K562 (cell line): ENCODE results near the gene MMP7. TPM values are rescaled to one million over a fixed set of nuclear protein-coding genes. Genes with fewer than 3 reads are reported as not detected.

ENCODE experiments used
- ATAC-seq: fragments of 200-7000 bp; cut with Tn5 transposase; 3 replicates; pipeline ENCODE4 v1.9.1; 2020; ENCODE audit warnings: moderate library complexity
- BruUV-seq: library from RNA; stranded (reverse); fragments of 400-500 nt; replicated peaks from 2 replicates; lab custom pipeline; 2021; lab: Mats Ljungman, UMichigan
- CTCF ChIA-PET: fragments of 300-600 bp; formaldehyde crosslinking; extraction: SDS; loops from one replicate; lab custom pipeline; 2021; ENCODE audit warnings: low intra/inter-chr PET ratio; lab: Yijun Ruan, JAX
- POLR2A ChIA-PET: fragments of 300-600, 350-650 bp; sonication (Branson Sonifier 250); formaldehyde crosslinking; extraction: SDS; loops from one replicate; lab custom pipeline; 2021; ENCODE audit warnings: antibody characterized with exemption, inconsistent platforms; lab: Yijun Ruan, JAX
- DNase-seq, 4 experiments: peaks; one replicate each; pipeline versions ENCODE4 v3.0.0 to v3.0.0-alpha.2; 2011 to 2018; ENCODE audit warnings: low spot score in 3 of 4, mixed read lengths in 3 of 4; ENCODE audit errors: extremely low read depth in 1 of 4
- FAIRE-seq: peaks from 2 replicates; lab custom pipeline; 2011; peaks lifted over from hg19 to GRCh38; lab: Jason Lieb, UNC
- H2AFZ ChIP-seq: 2 replicates; pipeline ENCODE4 v1.6.0; 2011; ENCODE audit warnings: low read depth, low read length, control low read depth, inconsistent platforms
- H3K27ac ChIP-seq: fragments of 200-600 bp; 3 replicates; pipeline ENCODE4 v1.8.0; 2011; ENCODE audit warnings: low read depth, mild to moderate bottlenecking, control low read depth, inconsistent platforms, low read length, moderate library complexity, mixed read lengths; ENCODE audit errors: extremely low read depth
- H3K27me3 ChIP-seq, 2 experiments: fragments of 300-600 bp in 1 of 2; 2 replicates in 1 of 2; 3 replicates in 1 of 2; pipeline versions ENCODE4 v1.6.0 to v1.8.0; 2011; ENCODE audit warnings: inconsistent platforms in 2 of 2, low read length in 2 of 2, mild to moderate bottlenecking in 1 of 2, mixed read lengths in 1 of 2, moderate library complexity in 1 of 2; ENCODE audit not compliant: control insufficient read depth in 2 of 2, insufficient read depth in 2 of 2
- H3K36me3 ChIP-seq: fragments of 300-600 bp; 3 replicates; pipeline ENCODE4 v1.8.0; 2011; ENCODE audit warnings: mild to moderate bottlenecking, low read length, inconsistent platforms; ENCODE audit not compliant: control insufficient read depth, insufficient read depth
- H3K4me1 ChIP-seq, 2 experiments: fragments of 200-600 bp in 1 of 2; replicated peaks in 1 of 2; 2 replicates in 1 of 2; 3 replicates in 1 of 2; pipeline versions ENCODE4 v1.5.1 to v1.8.0; 2011; ENCODE audit warnings: inconsistent platforms in 2 of 2, low read length in 2 of 2, mild to moderate bottlenecking in 1 of 2, mixed read lengths in 1 of 2, moderate library complexity in 1 of 2; ENCODE audit not compliant: control insufficient read depth in 2 of 2, insufficient read depth in 2 of 2
- H3K4me2 ChIP-seq: 2 replicates; pipeline ENCODE4 v1.6.1; 2011; ENCODE audit warnings: low read length, control low read depth, inconsistent platforms, mixed read lengths; ENCODE audit not compliant: insufficient read depth
- H3K4me3 ChIP-seq: fragments of 200-600 bp; sonication (generic), shearing (Covaris generic); 2 replicates; pipeline ENCODE4 v1.5.1; 2016; ENCODE audit warnings: control low read depth, inconsistent platforms
- H3K79me2 ChIP-seq: fragments of 200-600 bp; 3 replicates; pipeline ENCODE4 v1.8.0; 2011; ENCODE audit warnings: low read length, inconsistent platforms; ENCODE audit not compliant: control insufficient read depth, insufficient read depth
- H3K9ac ChIP-seq, 2 experiments: 2 replicates each; pipeline versions ENCODE4 v1.6.0 to v1.6.1; 2011; ENCODE audit warnings: low read depth in 2 of 2, low read length in 2 of 2, control low read depth in 1 of 2, inconsistent platforms in 1 of 2, mild to moderate bottlenecking in 1 of 2, mixed read lengths in 1 of 2; ENCODE audit not compliant: insufficient read depth in 1 of 2
- H3K9me1 ChIP-seq: one replicate; pipeline ENCODE4 v1.6.0; 2011; ENCODE audit warnings: inconsistent platforms, mild to moderate bottlenecking, low read length, moderate library complexity; ENCODE audit not compliant: control insufficient read depth, insufficient read depth
- H3K9me3 ChIP-seq: replicated peaks from 2 replicates; pipeline ENCODE4 v1.5.1; 2011; ENCODE audit warnings: low read depth, low read length, inconsistent platforms; ENCODE audit not compliant: control insufficient read depth, insufficient read depth
- H4K20me1 ChIP-seq: replicated peaks from 2 replicates; pipeline ENCODE4 v1.6.1; 2011; ENCODE audit warnings: low read length, inconsistent platforms, mixed read lengths; ENCODE audit not compliant: control insufficient read depth, insufficient read depth
- ETV6 ChIP-seq, 3 experiments: fragments of 150-350 bp in 1 of 3; sonication (generic) in 1 of 3; formaldehyde crosslinking in 1 of 3; IDR thresholded peaks; 2 replicates each; pipeline versions ENCODE4 v1.6.1 to v1.8.0; 2014 to 2022; ENCODE audit warnings: borderline replicate concordance in 2 of 3, low read depth in 2 of 3, antibody characterized with exemption in 1 of 3, low read length in 1 of 3, mild to moderate bottlenecking in 1 of 3, missing genetic modification reagents in 1 of 3
- FOS ChIP-seq: IDR thresholded peaks from 3 replicates; pipeline ENCODE4 v1.6.1; 2011; ENCODE audit not compliant: insufficient read length; ENCODE audit errors: extremely low read depth
- GTF2F1 ChIP-seq: IDR thresholded peaks from 2 replicates; pipeline ENCODE4 v1.6.1; 2011; ENCODE audit warnings: low read depth, low read length, improper control_type of control experiment
- HEY1 ChIP-seq: fragments of 250-450 bp; sonication (Bioruptor Pico); IDR thresholded peaks from 2 replicates; pipeline ENCODE4 v1.5.0; 2020; ENCODE audit warnings: mild to moderate bottlenecking, moderate library complexity, borderline replicate concordance
- ILK ChIP-seq: fragments of 450-650 bp; IDR thresholded peaks from 2 replicates; pipeline ENCODE4 v1.6.1; 2016; ENCODE audit warnings: missing genetic modification characterization, low read depth, mild to moderate bottlenecking, missing compliant biosample characterization, moderate library complexity, borderline replicate concordance
- MYNN ChIP-seq, 2 experiments: sonication (generic); formaldehyde crosslinking in 1 of 2; IDR thresholded peaks; 2 replicates each; pipeline versions ENCODE4 v1.5.0 to v1.6.1; 2016 to 2020; ENCODE audit warnings: antibody characterized with exemption in 1 of 2, missing genetic modification reagents in 1 of 2
- POLR2B ChIP-seq: fragments of 450-650 bp; IDR thresholded peaks from 2 replicates; pipeline ENCODE4 v1.6.1; 2018; ENCODE audit warnings: low read depth; ENCODE audit not compliant: partially characterized antibody
- RB1 ChIP-seq: fragments of 450-650 bp; IDR thresholded peaks from 2 replicates; pipeline ENCODE4 v1.6.1; 2017; ENCODE audit warnings: low read depth, mild to moderate bottlenecking
- SRSF3 ChIP-seq: fragments of 200-400 bp; formaldehyde crosslinking; IDR thresholded peaks from 2 replicates; pipeline ENCODE4 v1.6.1; 2016; ENCODE audit warnings: mild to moderate bottlenecking, low read length, moderate library complexity; ENCODE audit not compliant: insufficient read depth
- THRB ChIP-seq: fragments of 450-650 bp; formaldehyde crosslinking; conservative IDR thresholded peaks from 2 replicates; pipeline ENCODE4 v1.4.0; 2022; ENCODE audit warnings: mild to moderate bottlenecking, missing genetic modification characterization
- ZNF431 ChIP-seq: sonication (generic); formaldehyde crosslinking; IDR thresholded peaks from 2 replicates; pipeline ENCODE4 v1.8.0; 2022; ENCODE audit warnings: mild to moderate bottlenecking, missing genetic modification reagents
- ZNF766 ChIP-seq: fragments of 200-800 bp; sonication (Bioruptor generic); conservative IDR thresholded peaks from 2 replicates; pipeline ENCODE4 v1.6.1; 2016; ENCODE audit warnings: missing genetic modification characterization, missing compliant biosample characterization
- WGBS: fragments of 100-300 bp; shearing (Covaris generic); methylation state at CpG from one replicate; pipeline ENCODE4 v1.1.6; 2016; ENCODE audit warnings: low coverage, mixed read lengths; ENCODE audit not compliant: insufficient coverage; ENCODE audit errors: missing lambda C conversion rate; 5-methylcytosine and 5-hydroxymethylcytosine counted together
- in situ Hi-C: fragments of 300-500 bp; cut with MboI; formaldehyde crosslinking; loops from 4 replicates; pipeline ENCODE4 v1.15.0; 2018; ENCODE audit warnings: inconsistent platforms, mixed read lengths
- intact Hi-C: fragments of 100-400 bp; cut with micrococcal nuclease; formaldehyde crosslinking; loops from 2 replicates; pipeline ENCODE4 v1.14.2; 2022
- polyA plus RNA-seq, 8 experiments: library from polyadenylated mRNA; depleted of rRNA in 4 of 8; stranded (reverse) in 5 of 8; unstranded in 3 of 8; fragments of >200 nt; fragmentation: Nextera tagmentation in 2 of 8; fragmentation: Illumina TruSeq in 1 of 8; extraction: Ambion mirVana in 2 of 8; extraction: Trizol in 1 of 8; gene quantifications; 2 replicates each; pipeline versions ENCODE4 v1.2.1 to v1.2.3, GENCODE V29; 2011 to 2014; ENCODE audit warnings: inconsistent platforms in 1 of 8, missing spikeins in 1 of 8
- total RNA-seq, 7 experiments: library from RNA; depleted of rRNA in 6 of 7; stranded (reverse); fragments of >200 nt in 6 of 7; fragmentation: Illumina TruSeq in 2 of 7; extraction: Trizol in 2 of 7; gene quantifications; 2 replicates each; pipeline versions ENCODE4 v1.2.1 to v1.2.3, GENCODE V29; 2011 to 2021; ENCODE audit warnings: low replicate concordance in 1 of 7
- TF ChIP-seq, protein P1 (sequence below): sonication (generic); formaldehyde crosslinking; IDR thresholded peaks from 2 replicates; pipeline ENCODE4 v1.8.0; 2022; ENCODE audit warnings: missing genetic modification reagents, mild to moderate bottlenecking, borderline replicate concordance
- TF ChIP-seq, protein P2 (sequence below): sonication (generic); formaldehyde crosslinking; IDR thresholded peaks from 2 replicates; pipeline ENCODE4 v1.8.0; 2022; ENCODE audit warnings: missing genetic modification reagents, mild to moderate bottlenecking, borderline replicate concordance

The MMP7 gene
- total and polyA plus RNA-seq, 9 of the 15 experiments (the other 6 are each of a cell fraction or from before 2014, with no cell fraction given) = 0.13 TPM; not detected in 8

DNA sequence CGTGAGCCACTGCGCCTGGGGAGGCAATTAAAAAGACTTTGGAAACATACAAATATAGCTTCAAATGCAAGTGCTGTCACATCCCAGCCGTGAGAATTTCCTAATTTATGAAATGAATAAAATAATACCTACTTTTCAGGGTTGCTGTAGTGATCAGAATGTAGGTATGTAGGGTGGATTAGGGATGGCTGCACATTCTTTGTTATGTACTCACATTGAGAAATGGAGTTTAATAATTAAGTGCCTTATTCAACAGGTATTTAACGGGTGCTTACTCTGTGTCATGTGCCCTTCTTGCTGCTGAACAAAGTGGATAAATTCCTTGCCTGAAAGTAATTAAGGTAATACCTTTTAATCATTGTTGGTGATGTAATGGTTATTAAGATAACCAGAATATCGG is 37.0 kb downstream of the MMP7 start:
- H3K9me3 ChIP-seq = no peaks in the 10 kb centered on the region
- in situ Hi-C loops = loop anchor here (10.0 kb wide), 2 partner anchors 99 to 209 kb away; no protein-coding TSS in a partner anchor
- 6% methylated on average over 5 of the region's 5 CpGs for WGBS
- H4K20me1 ChIP-seq = no peaks in the 10 kb centered on the region
- H3K27me3 ChIP-seq = peaks cover 4 to 8% of the 10 kb centered on the region in 2 experiments; a peak in 4 of 5 replicates
- no peaks in the 10 kb centered on the region for H3K9me1 ChIP-seq
- H3K4me3 ChIP-seq = no peak overlapping the region
- TF ChIP-seq GTF2F1 (no peak), POLR2B (no peak), FOS (no peak), ZNF431 (CRISPR knock-in tag) (no peak), MYNN (IDR thresholded peaks at IDR 0.05) (no peak), MYNN (CRISPR knock-in tag; IDR thresholded peaks at IDR 0.05) (no peak), SRSF3 (no peak), RB1 (no peak), HEY1 (CRISPR knock-in tag) (no peak), ILK (no peak), ETV6 (IDR thresholded peaks at IDR 0.05; ENCODE audit: borderline replicate concordance in 1 of 2, low read depth in 2 of 2, low read length in 1 of 2) (no peak), ETV6 (CRISPR knock-in tag; IDR thresholded peaks at IDR 0.05; ENCODE audit: borderline replicate concordance) (no peak), ZNF766 (no peak), THRB (CRISPR knock-in tag) (no peak)
- TF ChIP-seq, protein P1, sequence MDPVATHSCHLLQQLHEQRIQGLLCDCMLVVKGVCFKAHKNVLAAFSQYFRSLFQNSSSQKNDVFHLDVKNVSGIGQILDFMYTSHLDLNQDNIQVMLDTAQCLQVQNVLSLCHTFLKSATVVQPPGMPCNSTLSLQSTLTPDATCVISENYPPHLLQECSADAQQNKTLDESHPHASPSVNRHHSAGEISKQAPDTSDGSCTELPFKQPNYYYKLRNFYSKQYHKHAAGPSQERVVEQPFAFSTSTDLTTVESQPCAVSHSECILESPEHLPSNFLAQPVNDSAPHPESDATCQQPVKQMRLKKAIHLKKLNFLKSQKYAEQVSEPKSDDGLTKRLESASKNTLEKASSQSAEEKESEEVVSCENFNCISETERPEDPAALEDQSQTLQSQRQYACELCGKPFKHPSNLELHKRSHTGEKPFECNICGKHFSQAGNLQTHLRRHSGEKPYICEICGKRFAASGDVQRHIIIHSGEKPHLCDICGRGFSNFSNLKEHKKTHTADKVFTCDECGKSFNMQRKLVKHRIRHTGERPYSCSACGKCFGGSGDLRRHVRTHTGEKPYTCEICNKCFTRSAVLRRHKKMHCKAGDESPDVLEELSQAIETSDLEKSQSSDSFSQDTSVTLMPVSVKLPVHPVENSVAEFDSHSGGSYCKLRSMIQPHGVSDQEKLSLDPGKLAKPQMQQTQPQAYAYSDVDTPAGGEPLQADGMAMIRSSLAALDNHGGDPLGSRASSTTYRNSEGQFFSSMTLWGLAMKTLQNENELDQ (CRISPR knock-in tag) = no peak
- TF ChIP-seq, protein P2, sequence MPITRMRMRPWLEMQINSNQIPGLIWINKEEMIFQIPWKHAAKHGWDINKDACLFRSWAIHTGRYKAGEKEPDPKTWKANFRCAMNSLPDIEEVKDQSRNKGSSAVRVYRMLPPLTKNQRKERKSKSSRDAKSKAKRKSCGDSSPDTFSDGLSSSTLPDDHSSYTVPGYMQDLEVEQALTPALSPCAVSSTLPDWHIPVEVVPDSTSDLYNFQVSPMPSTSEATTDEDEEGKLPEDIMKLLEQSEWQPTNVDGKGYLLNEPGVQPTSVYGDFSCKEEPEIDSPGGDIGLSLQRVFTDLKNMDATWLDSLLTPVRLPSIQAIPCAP (CRISPR knock-in tag) = no peak
- H3K4me1 ChIP-seq = no peaks in the 10 kb centered on the region
- BruUV-seq = no TSS peak
- H2AFZ ChIP-seq = no peak overlapping the region
- intact Hi-C loops = no loop called here
- DNase-seq = no peak
- ChIA-PET POLR2A (no interaction called here), CTCF (no interaction called here)
- H3K27ac ChIP-seq = no peak overlapping the region
- no peak for ATAC-seq
- FAIRE-seq = no peak
- H3K9ac ChIP-seq = no peak overlapping the region
- no peaks in the 10 kb centered on the region for H3K79me2 ChIP-seq
- no peak overlapping the region for H3K4me2 ChIP-seq
- no peaks in the 10 kb centered on the region for H3K36me3 ChIP-seq
